ENCODE results near the gene MED4. TPM values are rescaled to one million over a fixed set of nuclear protein-coding genes. Genes with fewer than 3 reads are reported as not detected.

Gene MED4
- total and polyA plus RNA-seq, 2 of the 8 experiments (the other 6 are each of a cell fraction or from before 2014, with no cell fraction given): 25.7 to 48.1 TPM

DNA sequence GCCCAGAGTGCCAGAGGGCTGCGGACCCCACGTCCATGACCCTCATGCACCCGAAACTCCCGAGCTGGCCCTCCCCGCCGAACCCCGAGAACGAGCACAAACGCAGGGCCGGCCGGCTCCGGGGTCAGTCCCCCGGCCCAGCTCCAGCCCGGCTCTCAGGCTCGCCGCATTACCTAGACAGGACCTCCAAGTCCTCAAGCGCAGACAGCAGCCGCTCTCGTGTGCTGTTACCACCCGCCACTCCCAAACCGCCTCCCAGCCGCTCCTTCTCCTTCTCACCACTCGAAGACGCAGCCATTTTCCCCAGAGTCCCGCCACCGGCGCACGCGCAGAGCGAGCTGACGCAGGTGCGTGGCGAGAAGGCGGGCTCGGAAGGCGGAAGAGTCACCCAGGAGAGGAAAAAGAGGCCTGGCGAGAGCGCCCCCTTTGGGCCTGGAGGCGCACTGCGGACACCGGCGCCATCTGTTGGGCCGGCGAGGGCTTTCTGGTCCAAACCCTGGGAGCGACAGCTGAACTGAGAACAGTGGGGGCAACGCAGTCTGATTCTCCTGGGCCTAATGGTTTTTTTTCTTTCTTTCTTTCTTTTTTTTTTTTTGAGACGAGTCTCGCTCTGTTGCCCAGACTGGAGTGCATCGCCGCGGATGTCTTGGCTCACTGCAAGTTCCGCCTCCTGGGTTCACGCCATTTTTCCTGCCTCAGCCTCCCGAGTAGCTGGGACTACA, at the start of gene MED4 (continued):
- TF ChIP-seq CHD2 (IDR thresholded peaks at IDR 0.05; ENCODE audit: low read length) (no peak), POLR2AphosphoS5 (IDR thresholded peaks at IDR 0.05; ENCODE audit: low read depth, low read length) (peak; percentile 96), EGR1 (IDR thresholded peaks at IDR 0.05; ENCODE audit: borderline replicate concordance, low read depth, low read length) (peak; percentile 84), TAF7 (optimal IDR thresholded peaks at IDR 0.05; ENCODE audit: borderline replicate concordance, low read depth, low read length) (peak; percentile 96), EP300 (IDR thresholded peaks at IDR 0.05; ENCODE audit: borderline replicate concordance in 1 of 2, low read depth in 2 of 2, low read length in 2 of 2) (0 out of 3 replicates have a peak, but pooled peaks of 1 of the 2 experiments have one; percentile 17), FOSL1 (IDR thresholded peaks at IDR 0.05; ENCODE audit: insufficient read depth, low read depth, low read length) (no peak), NRF1 (IDR thresholded peaks at IDR 0.05; ENCODE audit: low read depth, low read length) (peak; percentile 88)
- TF ChIP-seq, protein P1, sequence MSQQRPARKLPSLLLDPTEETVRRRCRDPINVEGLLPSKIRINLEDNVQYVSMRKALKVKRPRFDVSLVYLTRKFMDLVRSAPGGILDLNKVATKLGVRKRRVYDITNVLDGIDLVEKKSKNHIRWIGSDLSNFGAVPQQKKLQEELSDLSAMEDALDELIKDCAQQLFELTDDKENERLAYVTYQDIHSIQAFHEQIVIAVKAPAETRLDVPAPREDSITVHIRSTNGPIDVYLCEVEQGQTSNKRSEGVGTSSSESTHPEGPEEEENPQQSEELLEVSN (IDR thresholded peaks at IDR 0.05): peak; percentile 82
- TF ChIP-seq, protein P2, sequence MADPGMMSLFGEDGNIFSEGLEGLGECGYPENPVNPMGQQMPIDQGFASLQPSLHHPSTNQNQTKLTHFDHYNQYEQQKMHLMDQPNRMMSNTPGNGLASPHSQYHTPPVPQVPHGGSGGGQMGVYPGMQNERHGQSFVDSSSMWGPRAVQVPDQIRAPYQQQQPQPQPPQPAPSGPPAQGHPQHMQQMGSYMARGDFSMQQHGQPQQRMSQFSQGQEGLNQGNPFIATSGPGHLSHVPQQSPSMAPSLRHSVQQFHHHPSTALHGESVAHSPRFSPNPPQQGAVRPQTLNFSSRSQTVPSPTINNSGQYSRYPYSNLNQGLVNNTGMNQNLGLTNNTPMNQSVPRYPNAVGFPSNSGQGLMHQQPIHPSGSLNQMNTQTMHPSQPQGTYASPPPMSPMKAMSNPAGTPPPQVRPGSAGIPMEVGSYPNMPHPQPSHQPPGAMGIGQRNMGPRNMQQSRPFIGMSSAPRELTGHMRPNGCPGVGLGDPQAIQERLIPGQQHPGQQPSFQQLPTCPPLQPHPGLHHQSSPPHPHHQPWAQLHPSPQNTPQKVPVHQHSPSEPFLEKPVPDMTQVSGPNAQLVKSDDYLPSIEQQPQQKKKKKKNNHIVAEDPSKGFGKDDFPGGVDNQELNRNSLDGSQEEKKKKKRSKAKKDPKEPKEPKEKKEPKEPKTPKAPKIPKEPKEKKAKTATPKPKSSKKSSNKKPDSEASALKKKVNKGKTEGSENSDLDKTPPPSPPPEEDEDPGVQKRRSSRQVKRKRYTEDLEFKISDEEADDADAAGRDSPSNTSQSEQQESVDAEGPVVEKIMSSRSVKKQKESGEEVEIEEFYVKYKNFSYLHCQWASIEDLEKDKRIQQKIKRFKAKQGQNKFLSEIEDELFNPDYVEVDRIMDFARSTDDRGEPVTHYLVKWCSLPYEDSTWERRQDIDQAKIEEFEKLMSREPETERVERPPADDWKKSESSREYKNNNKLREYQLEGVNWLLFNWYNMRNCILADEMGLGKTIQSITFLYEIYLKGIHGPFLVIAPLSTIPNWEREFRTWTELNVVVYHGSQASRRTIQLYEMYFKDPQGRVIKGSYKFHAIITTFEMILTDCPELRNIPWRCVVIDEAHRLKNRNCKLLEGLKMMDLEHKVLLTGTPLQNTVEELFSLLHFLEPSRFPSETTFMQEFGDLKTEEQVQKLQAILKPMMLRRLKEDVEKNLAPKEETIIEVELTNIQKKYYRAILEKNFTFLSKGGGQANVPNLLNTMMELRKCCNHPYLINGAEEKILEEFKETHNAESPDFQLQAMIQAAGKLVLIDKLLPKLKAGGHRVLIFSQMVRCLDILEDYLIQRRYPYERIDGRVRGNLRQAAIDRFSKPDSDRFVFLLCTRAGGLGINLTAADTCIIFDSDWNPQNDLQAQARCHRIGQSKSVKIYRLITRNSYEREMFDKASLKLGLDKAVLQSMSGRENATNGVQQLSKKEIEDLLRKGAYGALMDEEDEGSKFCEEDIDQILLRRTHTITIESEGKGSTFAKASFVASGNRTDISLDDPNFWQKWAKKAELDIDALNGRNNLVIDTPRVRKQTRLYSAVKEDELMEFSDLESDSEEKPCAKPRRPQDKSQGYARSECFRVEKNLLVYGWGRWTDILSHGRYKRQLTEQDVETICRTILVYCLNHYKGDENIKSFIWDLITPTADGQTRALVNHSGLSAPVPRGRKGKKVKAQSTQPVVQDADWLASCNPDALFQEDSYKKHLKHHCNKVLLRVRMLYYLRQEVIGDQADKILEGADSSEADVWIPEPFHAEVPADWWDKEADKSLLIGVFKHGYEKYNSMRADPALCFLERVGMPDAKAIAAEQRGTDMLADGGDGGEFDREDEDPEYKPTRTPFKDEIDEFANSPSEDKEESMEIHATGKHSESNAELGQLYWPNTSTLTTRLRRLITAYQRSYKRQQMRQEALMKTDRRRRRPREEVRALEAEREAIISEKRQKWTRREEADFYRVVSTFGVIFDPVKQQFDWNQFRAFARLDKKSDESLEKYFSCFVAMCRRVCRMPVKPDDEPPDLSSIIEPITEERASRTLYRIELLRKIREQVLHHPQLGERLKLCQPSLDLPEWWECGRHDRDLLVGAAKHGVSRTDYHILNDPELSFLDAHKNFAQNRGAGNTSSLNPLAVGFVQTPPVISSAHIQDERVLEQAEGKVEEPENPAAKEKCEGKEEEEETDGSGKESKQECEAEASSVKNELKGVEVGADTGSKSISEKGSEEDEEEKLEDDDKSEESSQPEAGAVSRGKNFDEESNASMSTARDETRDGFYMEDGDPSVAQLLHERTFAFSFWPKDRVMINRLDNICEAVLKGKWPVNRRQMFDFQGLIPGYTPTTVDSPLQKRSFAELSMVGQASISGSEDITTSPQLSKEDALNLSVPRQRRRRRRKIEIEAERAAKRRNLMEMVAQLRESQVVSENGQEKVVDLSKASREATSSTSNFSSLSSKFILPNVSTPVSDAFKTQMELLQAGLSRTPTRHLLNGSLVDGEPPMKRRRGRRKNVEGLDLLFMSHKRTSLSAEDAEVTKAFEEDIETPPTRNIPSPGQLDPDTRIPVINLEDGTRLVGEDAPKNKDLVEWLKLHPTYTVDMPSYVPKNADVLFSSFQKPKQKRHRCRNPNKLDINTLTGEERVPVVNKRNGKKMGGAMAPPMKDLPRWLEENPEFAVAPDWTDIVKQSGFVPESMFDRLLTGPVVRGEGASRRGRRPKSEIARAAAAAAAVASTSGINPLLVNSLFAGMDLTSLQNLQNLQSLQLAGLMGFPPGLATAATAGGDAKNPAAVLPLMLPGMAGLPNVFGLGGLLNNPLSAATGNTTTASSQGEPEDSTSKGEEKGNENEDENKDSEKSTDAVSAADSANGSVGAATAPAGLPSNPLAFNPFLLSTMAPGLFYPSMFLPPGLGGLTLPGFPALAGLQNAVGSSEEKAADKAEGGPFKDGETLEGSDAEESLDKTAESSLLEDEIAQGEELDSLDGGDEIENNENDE (IDR thresholded peaks at IDR 0.05; ENCODE audit: insufficient replicate concordance, low read length): no peak
